ENCODE data around the gene RAB3D.

RAB3D gene

DNA sequence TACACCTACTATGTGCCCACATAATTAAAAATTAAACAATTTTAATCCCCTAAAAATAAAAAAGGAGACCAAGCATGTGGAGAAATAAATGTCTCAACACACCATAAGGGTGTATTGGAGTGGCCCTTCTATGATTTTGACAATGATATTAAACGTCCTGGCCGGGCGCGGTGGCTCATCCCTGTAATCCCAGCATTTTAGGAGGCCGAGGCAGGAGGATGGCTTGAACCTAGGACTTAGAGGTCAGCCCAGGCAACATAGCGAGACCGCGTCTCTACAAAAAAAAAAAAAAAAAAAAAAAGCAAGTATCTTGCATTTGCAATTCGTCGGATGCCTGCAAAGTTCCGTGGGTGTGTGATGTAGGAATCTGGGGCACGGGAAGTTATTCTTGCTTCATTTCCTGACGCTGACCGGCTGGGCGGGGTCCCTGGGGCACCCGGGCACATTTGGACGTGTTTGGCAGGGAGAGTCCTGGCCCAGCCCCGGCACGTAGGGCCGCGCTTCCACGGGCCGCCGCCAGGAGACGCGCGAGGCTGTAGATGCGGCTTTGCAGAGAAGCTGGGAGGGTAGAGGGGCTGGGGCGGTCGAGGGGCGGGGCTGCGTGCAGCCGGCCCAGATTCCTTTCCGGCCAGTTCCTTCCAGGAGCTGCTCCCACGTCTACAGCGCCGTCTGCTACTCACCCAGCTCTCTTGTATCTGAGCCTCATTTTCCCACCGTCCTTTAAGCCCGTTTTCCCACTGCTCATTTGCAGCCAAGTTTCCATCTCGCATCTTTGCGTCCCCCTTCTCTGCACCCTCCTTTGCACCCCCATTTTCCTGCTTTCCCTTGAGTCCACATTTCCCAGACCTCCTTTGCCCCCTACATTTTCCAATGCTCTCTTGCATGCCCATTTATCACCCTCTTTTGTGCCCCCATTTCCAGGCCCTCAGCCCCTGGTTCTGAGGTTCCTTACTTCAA lies 45.7 kb downstream of the RAB3D start:
- peak; percentile 72 to 81 for DNase-seq

DNA sequence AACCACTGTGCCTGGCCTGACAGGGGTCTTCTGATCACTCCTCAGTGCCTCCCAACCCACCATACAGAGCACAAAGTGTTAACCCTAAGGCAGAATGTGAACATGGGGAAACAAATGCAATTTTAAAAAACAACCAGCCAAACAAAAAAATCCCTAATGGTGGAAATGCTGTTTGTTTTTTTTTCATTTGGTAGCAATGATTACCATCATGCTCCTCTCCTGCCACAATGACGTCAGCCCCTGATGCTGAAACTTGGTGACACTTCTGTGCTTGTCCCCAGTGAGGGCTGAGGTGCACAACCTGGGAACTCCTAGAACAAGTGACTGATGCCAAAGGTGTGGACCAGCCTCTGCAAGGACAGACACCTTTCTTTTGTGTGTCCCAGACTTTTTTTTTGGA lies 47.5 kb downstream of the RAB3D start:
- no peak for DNase-seq

- DNase-seq = no peak
Measured at GRCh38 chr19:11291415-11291814, 48.0 kb downstream of the RAB3D start.

DNA sequence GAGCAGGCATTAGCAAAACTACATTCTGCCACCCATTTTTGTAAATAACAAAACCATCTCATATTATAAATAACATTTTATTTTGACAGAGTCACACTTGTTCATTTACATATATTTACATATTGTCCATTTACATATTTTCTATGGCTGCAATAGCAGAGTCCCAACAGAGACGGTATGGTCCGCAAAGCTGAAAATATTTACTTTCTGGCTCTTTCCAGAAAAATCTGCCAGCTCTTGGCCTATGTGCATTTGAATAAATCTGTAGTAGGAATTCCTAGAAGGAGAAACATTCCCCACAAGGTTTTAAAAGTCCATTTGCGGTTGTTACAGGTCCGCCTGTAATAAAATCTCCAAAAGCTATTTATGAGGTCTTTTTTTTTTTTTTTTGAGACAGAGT lies 49.2 kb downstream of the RAB3D start:
- no peak for DNase-seq

- no peak for DNase-seq
Measured at GRCh38 chr19:11288349-11288748, 51.1 kb downstream of the RAB3D start.

DNA sequence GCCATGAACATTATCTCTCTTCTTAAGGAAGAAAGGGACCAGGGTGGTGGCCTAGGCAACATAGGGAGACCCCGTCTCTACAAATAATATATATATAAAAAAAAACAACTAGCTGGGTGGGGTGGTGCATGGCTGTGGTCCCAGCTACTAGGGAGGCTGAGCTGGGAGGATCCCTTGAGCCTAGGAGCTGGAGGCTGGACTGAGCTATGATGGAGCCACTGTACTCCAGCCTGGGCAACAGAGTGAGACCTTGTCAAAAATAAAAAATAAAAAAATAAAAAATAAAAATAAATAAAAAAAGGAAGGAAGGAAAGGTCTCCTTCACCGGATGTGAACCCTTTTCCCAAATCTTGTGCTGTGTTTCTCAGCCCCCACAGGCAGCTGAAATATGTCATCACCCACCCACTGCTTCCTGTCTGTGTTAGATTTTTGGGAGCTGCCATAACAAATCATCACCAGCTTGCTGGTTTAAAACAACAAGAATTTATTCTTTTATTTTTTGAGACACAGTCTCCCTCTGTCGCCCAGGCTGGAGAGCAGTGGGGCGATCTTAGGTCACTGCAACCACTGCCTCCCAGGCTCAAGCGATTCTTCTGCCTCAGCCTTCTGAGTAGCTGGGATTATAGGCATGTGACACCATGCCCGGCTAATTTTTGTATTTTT lies 53.0 kb downstream of the RAB3D start:
- DNase-seq = no peak

DNA sequence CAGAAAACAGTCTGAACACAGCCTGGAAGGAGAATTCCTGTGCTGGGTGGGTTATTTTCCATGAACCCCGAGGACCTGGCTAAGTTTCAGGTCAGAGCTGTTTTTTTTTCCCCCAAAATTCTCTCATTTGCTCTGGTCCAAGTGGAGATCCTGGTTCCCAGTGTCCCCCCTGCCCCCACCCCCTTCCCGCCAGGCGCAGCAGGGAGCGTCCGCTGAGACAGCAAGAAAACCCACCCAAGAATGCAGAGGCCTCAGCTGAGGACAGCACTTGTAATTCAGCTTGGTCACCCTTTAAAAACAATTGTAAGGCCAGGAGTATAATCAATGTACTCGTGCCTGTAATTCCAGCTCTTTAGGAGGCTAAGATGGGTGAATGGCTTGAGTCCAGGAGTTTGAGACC lies 54.9 kb downstream of the RAB3D start:
- DNase-seq = no peak

- no peak for DNase-seq
Measured at GRCh38 chr19:11281356-11282049, 58.0 kb downstream of the RAB3D start.

- no peak for DNase-seq
Measured at GRCh38 chr19:11279505-11280236, 59.8 kb downstream of the RAB3D start.

DNA sequence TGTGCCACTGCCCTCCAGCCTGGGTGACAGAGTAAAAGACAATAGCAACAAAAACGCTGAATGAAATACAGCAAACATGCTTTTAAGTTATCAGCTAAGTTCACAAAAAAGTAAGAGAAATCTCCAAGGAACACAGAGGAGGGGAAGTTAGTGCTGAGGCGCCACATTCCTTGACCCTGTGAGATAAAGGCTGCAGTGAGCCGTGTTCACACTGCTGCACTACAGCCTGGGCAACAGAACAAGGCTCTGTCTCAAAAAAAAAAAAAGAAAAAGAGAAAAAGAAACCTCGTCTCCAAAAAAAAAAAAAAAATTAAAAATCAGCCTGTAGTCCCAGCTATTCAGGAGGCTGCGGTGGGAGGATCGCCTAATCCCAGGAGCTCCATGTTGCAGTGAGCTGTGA lies 60.8 kb downstream of the RAB3D start:
- DNase-seq = no peak

GRCh38 chr19:11274533-11275086 lies 64.8 kb downstream of the RAB3D start:
- no peak for DNase-seq

DNA sequence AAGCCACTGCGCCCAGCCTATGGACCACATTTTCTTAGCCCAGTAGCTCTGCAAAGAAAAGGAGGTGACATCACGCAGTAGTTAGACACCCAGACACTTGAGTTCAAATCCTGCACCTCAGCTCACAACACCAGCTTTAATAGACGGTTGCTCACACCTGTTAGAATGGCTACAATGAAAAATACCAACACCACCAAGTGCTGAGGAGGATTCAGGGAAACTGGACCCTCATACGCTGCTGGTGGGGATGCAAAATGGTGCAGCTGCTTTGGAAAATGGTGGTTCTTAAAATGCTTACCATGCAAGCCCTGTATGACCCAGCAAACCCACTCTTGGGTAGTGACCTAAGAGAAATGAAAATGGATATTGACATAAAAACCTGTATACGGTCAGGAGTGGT lies 65.5 kb downstream of the RAB3D start:
- no peak for DNase-seq

GRCh38 chr19:11273296-11273695 lies 66.2 kb downstream of the RAB3D start:
- no peak for DNase-seq

Data from stimulated activated CD4-positive, alpha-beta T cell treated with anti-CD3 and anti-CD28 coated beads, Interleukin-4, amount 100 ng/mL, for 4 hours (primary cell).